Measurements from ENCODE around the gene DNAH10. TPM values are rescaled to one million over a fixed set of nuclear protein-coding genes. Genes with fewer than 3 reads are reported as not detected.

DNAH10 gene, protein sequence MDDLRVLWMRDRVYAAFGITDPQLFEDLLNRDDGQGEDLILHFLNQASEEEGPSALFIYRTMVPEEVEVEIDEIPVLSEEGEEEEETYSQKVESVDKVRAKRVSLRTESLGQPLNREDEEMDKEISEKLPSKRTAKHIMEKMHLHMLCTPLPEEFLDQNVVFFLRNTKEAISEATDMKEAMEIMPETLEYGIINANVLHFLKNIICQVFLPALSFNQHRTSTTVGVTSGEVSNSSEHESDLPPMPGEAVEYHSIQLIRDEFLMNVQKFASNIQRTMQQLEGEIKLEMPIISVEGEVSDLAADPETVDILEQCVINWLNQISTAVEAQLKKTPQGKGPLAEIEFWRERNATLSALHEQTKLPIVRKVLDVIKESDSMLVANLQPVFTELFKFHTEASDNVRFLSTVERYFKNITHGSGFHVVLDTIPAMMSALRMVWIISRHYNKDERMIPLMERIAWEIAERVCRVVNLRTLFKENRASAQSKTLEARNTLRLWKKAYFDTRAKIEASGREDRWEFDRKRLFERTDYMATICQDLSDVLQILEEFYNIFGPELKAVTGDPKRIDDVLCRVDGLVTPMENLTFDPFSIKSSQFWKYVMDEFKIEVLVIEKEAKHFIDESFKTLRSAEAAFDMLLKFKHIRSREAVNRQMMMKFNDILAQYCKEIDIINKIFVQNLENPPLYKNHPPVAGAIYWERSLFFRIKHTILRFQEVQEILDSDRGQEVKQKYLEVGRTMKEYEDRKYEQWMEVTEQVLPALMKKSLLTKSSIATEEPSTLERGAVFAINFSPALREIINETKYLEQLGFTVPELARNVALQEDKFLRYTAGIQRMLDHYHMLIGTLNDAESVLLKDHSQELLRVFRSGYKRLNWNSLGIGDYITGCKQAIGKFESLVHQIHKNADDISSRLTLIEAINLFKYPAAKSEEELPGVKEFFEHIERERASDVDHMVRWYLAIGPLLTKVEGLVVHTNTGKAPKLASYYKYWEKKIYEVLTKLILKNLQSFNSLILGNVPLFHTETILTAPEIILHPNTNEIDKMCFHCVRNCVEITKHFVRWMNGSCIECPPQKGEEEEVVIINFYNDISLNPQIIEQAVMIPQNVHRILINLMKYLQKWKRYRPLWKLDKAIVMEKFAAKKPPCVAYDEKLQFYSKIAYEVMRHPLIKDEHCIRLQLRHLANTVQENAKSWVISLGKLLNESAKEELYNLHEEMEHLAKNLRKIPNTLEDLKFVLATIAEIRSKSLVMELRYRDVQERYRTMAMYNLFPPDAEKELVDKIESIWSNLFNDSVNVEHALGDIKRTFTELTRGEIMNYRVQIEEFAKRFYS (N-terminal part only)
- total RNA-seq, result 1 to 10 TPM in 1 of 2 donors, not detected in 1; 1.0 TPM
- polyA plus RNA-seq, result under 1 TPM in 1 of 2 donors, not detected in 1; 0.03 TPM
- long read RNA-seq, donor 1, partial matches to known transcripts, result 0 of 3 reads
- long read RNA-seq, donor 1, other reads (novel, unspliced or antisense), result 3 of 3 reads
- long read RNA-seq, donor 2, partial matches to known transcripts, result 0 of 2 reads
- long read RNA-seq, donor 2, other reads (novel, unspliced or antisense), result 2 of 2 reads

- no peaks in the 10 kb centered on the region for H3K27me3 ChIP-seq (ENCODE audit: control insufficient read depth in 1 of 2, insufficient read depth in 2 of 2, low read length in 1 of 2)
- H3K4me3 ChIP-seq (ENCODE audit: low read length in 2 of 2), result peak within 1 kb of the TSS; percentile 13 to 31
- DNase-seq, result no peak
- no peak within 1 kb of the TSS for H3K27ac ChIP-seq (ENCODE audit: low read depth in 1 of 2, low read length in 2 of 2)
- WGBS, 2 donors, result 2% methylated on average over 79 to 105 of the region's 105 CpGs
- no peaks in the 10 kb centered on the region for H3K36me3 ChIP-seq (ENCODE audit: control insufficient read depth in 1 of 2, insufficient read depth in 2 of 2, low read length in 1 of 2)
- peak; percentile 57 for ATAC-seq (ENCODE audit: low FRiP score)
- H3K4me1 ChIP-seq (ENCODE audit: control insufficient read depth in 1 of 2, insufficient read depth in 2 of 2, low read length in 2 of 2), result no peaks in the 10 kb centered on the region
- no peaks in the 10 kb centered on the region for H3K9me3 ChIP-seq (ENCODE audit: control insufficient read depth, low read length)
- intact Hi-C loops (cut with DNase I), result no loop called here
These were observed at the start of gene DNAH10 for GRCh38 chr12:123761841-123762714. Gene DNAH10, plus strand, starts transcription at chr12:123762301. Its CDS starts 36 bp downstream, at chr12:123762337.

DNA sequence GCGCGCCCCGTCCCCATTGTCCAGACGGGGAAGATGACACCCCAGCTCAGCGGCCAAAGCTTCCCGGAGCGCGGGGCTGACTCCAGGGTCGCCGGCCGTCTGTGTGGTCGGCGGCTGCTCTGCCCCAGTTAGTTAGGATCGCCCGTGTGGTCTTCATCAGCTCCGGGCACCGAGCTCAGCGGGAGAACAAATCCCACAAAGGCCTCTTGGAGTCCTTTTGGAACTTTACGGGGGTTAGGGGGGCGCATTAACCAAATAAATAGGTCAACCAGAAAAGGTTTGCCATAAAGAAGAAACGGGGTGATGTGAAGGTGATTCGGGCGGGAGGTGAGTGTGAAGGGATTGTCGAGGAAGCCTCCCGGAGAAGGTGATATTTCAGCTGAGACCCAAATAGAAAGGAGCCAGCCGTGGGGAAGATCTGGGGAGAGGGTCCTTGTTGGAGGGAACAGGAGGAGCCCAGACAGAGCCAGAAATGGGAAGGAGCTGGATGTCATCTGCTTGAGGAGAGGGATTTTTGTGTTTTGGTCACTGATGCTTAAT, 49.3 kb upstream of the DNAH10 start:
- Histone ChIP-seq H3K27ac (ENCODE audit: low read depth in 1 of 2, low read length in 2 of 2) (no peak overlapping the region), H3K36me3 (ENCODE audit: control insufficient read depth in 1 of 2, insufficient read depth in 2 of 2, low read length in 1 of 2) (no peaks in the 10 kb centered on the region), H3K27me3 (ENCODE audit: control insufficient read depth in 1 of 2, insufficient read depth in 2 of 2, low read length in 1 of 2) (no peaks in the 10 kb centered on the region), H3K9me3 (ENCODE audit: control insufficient read depth, low read length) (no peaks in the 10 kb centered on the region), H3K4me3 (ENCODE audit: low read length in 2 of 2) (peak overlapping the region; percentile 84), H3K4me1 (ENCODE audit: control insufficient read depth in 1 of 2, insufficient read depth in 2 of 2, low read length in 2 of 2) (no peaks in the 10 kb centered on the region)
- intact Hi-C loops (cut with DNase I), result no loop called here
- WGBS, 2 donors, result 0% methylated on average over 26 of the region's 26 CpGs
- DNase-seq (no peak), ATAC-seq (ENCODE audit: low FRiP score) (no peak)

DNA sequence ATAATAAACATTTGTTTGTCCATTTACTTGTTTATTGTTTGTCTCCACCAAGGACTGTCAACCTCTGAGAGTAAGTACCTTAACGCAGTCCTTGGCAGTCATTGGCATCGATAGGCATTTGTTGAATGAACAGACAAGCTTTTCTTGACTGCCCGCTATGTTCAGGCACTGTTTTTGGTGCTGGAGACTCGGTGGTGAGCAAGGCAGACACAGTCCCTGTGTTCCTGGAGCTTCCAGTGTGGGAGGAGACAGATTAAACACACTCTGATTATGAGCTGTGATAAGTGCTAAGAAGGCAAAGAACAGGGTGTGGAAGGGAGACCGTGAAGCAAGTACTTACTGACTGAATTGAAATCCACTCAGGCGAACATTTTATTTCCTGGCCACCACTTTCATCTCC, 48.7 kb upstream of the DNAH10 start:
- WGBS, 2 donors, result 43 to 47% methylated on average over 6 of the region's 6 CpGs
- no peak for DNase-seq
- intact Hi-C loops (cut with DNase I), result no loop called here
- peak overlapping the region in 1 of 2 donors; percentile 84 for H3K4me3 ChIP-seq (ENCODE audit: low read length in 2 of 2)
- H3K27me3 ChIP-seq (ENCODE audit: control insufficient read depth in 1 of 2, insufficient read depth in 2 of 2, low read length in 1 of 2), result no peaks in the 10 kb centered on the region
- no peaks in the 10 kb centered on the region for H3K36me3 ChIP-seq (ENCODE audit: control insufficient read depth in 1 of 2, insufficient read depth in 2 of 2, low read length in 1 of 2)
- H3K9me3 ChIP-seq (ENCODE audit: control insufficient read depth, low read length), result no peaks in the 10 kb centered on the region
- no peaks in the 10 kb centered on the region for H3K4me1 ChIP-seq (ENCODE audit: control insufficient read depth in 1 of 2, insufficient read depth in 2 of 2, low read length in 2 of 2)
- no peak for ATAC-seq (ENCODE audit: low FRiP score)
- H3K27ac ChIP-seq (ENCODE audit: low read depth in 1 of 2, low read length in 2 of 2), result no peak overlapping the region

- intact Hi-C loops (cut with DNase I), result no loop called here
- no peaks in the 10 kb centered on the region for H3K9me3 ChIP-seq (ENCODE audit: control insufficient read depth, low read length)
- no peak overlapping the region for H3K27ac ChIP-seq (ENCODE audit: low read depth in 1 of 2, low read length in 2 of 2)
- DNase-seq (no peak), ATAC-seq (ENCODE audit: low FRiP score) (no peak)
- H3K27me3 ChIP-seq (ENCODE audit: control insufficient read depth in 1 of 2, insufficient read depth in 2 of 2, low read length in 1 of 2), result no peaks in the 10 kb centered on the region
- no peaks in the 10 kb centered on the region for H3K36me3 ChIP-seq (ENCODE audit: control insufficient read depth in 1 of 2, insufficient read depth in 2 of 2, low read length in 1 of 2)
- 77 to 79% methylated on average over 10 of the region's 10 CpGs for WGBS, 2 donors
- no peaks in the 10 kb centered on the region for H3K4me1 ChIP-seq (ENCODE audit: control insufficient read depth in 1 of 2, insufficient read depth in 2 of 2, low read length in 2 of 2)
- no peak overlapping the region for H3K4me3 ChIP-seq (ENCODE audit: low read length in 2 of 2)
These were observed 48.1 kb upstream of the DNAH10 start for GRCh38 chr12:123713823-123714585.

DNA sequence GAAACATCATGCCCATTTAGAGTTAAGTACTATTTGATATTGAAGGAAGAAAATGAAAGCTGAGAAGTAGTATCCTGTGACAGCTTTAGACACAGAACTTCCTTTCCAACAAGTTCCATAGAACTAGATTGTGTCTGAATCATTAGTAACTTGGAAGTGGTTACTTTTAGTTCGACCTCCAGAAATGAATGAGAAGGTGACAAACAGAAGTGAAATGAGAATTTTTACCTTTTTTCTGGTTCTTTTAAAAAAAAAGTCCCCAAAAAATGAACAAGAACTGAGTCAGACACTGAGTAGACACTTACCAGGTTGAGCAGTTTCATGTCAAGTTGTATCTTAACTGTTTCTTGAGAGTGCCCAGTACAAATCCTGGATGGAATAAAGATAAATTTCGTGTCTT, 46.9 kb upstream of the DNAH10 start:
- Histone ChIP-seq H3K4me1 (ENCODE audit: control insufficient read depth in 1 of 2, insufficient read depth in 2 of 2, low read length in 2 of 2) (no peaks in the 10 kb centered on the region), H3K27me3 (ENCODE audit: control insufficient read depth in 1 of 2, insufficient read depth in 2 of 2, low read length in 1 of 2) (no peaks in the 10 kb centered on the region), H3K36me3 (ENCODE audit: control insufficient read depth in 1 of 2, insufficient read depth in 2 of 2, low read length in 1 of 2) (no peaks in the 10 kb centered on the region), H3K9me3 (ENCODE audit: control insufficient read depth, low read length) (no peaks in the 10 kb centered on the region), H3K27ac (ENCODE audit: low read depth in 1 of 2, low read length in 2 of 2) (no peak overlapping the region), H3K4me3 (ENCODE audit: low read length in 2 of 2) (no peak overlapping the region)
- DNase-seq (no peak), ATAC-seq (ENCODE audit: low FRiP score) (no peak)
- intact Hi-C loops (cut with DNase I), result no loop called here
- 33 to 35% methylated on average over 2 of the region's 2 CpGs for WGBS, 2 donors

- 95 to 98% methylated on average over 3 of the region's 3 CpGs for WGBS, 2 donors
- ATAC-seq (ENCODE audit: low FRiP score) (no peak), DNase-seq (no peak)
- H3K4me3 ChIP-seq (ENCODE audit: low read length in 2 of 2), result no peak overlapping the region
- H3K27me3 ChIP-seq (ENCODE audit: control insufficient read depth in 1 of 2, insufficient read depth in 2 of 2, low read length in 1 of 2), result no peaks in the 10 kb centered on the region
- H3K4me1 ChIP-seq (ENCODE audit: control insufficient read depth in 1 of 2, insufficient read depth in 2 of 2, low read length in 2 of 2), result no peaks in the 10 kb centered on the region
- H3K9me3 ChIP-seq (ENCODE audit: control insufficient read depth, low read length), result no peaks in the 10 kb centered on the region
- peaks cover 4 to 5% of the 10 kb centered on the region in 2 donors for H3K36me3 ChIP-seq (ENCODE audit: control insufficient read depth in 1 of 2, insufficient read depth in 2 of 2, low read length in 1 of 2)
- no peak overlapping the region for H3K27ac ChIP-seq (ENCODE audit: low read depth in 1 of 2, low read length in 2 of 2)
- intact Hi-C loops (cut with DNase I), result no loop called here
These were observed 44.8 kb upstream of the DNAH10 start for GRCh38 chr12:123717350-123717749.

DNA sequence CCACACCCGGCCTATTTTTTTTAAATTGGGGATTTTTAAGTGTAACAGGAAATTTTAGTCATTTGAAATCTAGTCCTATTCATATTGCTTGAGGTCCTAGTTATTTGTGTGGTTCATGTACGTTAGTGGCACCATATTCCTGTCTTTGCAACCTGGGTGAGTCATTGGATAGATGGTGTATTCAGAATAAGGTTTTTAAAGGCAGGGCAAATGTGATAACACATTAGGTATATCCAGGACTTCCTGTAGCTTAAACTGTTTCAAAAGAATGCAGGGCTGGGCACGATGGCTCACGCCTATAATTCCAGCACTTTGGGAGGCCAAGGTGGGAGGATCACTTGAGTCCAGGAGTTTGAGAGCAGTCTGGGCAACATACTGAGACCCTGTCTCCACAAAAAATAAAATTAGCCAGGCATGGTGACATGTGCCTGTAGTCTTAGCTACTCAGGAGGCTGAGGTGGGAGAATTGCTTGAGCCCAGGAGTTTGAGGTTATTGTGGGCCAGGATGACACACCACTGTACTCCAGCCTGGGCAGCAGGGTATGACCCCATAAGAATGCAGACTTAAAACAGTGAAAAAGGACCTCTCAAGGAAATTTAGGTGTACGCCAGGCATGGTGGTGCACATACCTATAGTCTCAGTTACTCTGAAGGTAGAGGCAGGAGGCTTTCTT, 41.8 kb upstream of the DNAH10 start:
- H3K9me3 ChIP-seq (ENCODE audit: control insufficient read depth, low read length), result no peaks in the 10 kb centered on the region
- H3K4me1 ChIP-seq (ENCODE audit: control insufficient read depth in 1 of 2, insufficient read depth in 2 of 2, low read length in 2 of 2), result no peaks in the 10 kb centered on the region
- H3K27ac ChIP-seq (ENCODE audit: low read depth in 1 of 2, low read length in 2 of 2), result no peak overlapping the region
- 91% methylated on average over 5 of the region's 5 CpGs for WGBS, 2 donors
- H3K27me3 ChIP-seq (ENCODE audit: control insufficient read depth in 1 of 2, insufficient read depth in 2 of 2, low read length in 1 of 2), result no peaks in the 10 kb centered on the region
- ATAC-seq (ENCODE audit: low FRiP score), result no peak
- no peak for DNase-seq
- peaks cover 7 to 8% of the 10 kb centered on the region in 2 donors for H3K36me3 ChIP-seq (ENCODE audit: control insufficient read depth in 1 of 2, insufficient read depth in 2 of 2, low read length in 1 of 2)
- intact Hi-C loops (cut with DNase I), result no loop called here
- H3K4me3 ChIP-seq (ENCODE audit: low read length in 2 of 2), result no peak overlapping the region

Measured in aorta (tissue), 5 donors.